NK-92 treated with Interleukin-12 subunit alpha and Interleukin-12 subunit beta, amount 100 ng/mL, for 24 hours (cell line): ENCODE results near the gene FAM151B.

ENCODE experiments used
- DNase-seq: peaks from one replicate; lab custom pipeline; 2025; lab: John Stamatoyannopoulos, UW

The FAM151B gene

DNA sequence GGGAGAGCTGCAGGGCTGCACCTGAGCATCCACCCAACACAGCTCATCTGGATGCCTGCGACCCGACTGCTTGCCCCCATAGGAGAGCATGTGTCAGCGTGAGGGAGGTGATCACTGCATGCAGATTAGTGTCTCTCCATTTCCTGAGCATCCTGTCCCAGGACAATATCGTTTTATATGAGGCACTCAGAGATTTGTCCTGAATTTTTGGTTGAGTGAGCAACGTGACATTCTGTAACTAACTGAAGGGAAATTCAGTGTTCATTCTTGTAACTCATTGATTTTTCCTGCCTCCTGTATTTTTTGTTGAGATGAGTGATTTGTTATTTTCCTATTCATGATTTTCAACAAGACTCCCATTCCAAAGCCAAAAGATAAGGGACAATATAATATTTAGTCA lies 102.9 kb downstream of the FAM151B start:
- no peak for DNase-seq

DNA sequence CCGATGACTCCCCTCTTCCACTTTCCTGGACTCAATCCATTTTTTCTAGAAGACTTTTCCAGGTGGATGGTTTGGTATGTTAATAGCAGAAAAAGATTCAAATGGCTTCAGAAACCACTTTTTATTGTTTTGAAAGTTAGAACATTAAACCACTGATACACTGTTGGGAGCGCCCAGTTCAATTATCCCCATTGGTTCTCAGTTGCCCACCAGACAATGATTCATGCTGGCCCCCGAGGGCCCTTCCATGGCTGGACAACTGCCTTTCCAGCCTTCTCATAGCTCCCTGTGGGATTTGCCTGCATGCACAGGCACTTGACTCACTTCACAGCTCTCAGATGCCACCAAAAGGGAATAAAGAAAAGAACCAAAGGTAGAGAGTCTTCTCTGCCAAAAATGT lies 103.5 kb downstream of the FAM151B start:
- DNase-seq = no peak

GRCh38 chr5:80592105-80592504 lies 104.2 kb downstream of the FAM151B start:
- DNase-seq = no peak
